ENCODE results near the gene AMN. TPM values are rescaled to one million over a fixed set of nuclear protein-coding genes. Genes with fewer than 3 reads are reported as not detected.

AMN gene
- polyA plus RNA-seq (2012; ENCODE audit: insufficient read length, low read depth): 0.50 TPM

DNA sequence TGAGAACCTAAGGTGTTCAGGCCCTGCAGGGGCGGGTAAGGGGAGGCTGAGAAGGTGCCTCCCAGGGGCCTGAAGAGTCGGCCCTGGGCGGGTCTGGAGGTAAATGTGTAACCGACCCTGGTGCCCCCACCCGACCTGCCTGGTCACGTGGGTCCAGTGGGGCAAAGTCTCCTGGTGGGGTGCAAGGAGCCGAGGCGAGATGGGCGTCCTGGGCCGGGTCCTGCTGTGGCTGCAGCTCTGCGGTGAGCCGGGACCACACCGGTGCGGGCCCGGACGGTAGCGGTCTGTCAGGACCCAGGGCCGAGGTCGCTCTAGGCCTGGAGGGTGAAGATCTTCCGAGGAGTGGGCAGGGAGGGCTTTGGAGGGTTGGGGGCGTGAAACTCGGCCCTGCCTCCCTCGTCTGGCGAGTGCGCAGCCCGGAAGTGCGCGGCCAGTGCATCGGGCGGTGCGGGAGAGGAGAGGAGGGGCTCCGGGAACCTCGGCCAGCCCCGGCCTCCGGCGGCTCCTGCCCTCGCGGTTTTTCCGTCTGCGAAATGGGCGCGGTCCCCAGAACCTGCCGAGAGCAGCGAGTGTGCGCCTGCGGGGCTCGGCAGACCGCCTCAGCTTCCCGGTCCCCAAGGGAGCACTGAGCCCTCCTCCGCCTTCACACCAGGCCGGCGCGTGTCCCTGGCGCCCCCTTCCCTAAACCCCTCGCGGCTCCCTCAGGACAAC is at the start of gene AMN:
TSS of gene AMN (plus strand) at position 174 of the 711 bp plus-strand sequence. CDS start at position 200, 26 bp downstream.
- TF ChIP-seq, protein P1, sequence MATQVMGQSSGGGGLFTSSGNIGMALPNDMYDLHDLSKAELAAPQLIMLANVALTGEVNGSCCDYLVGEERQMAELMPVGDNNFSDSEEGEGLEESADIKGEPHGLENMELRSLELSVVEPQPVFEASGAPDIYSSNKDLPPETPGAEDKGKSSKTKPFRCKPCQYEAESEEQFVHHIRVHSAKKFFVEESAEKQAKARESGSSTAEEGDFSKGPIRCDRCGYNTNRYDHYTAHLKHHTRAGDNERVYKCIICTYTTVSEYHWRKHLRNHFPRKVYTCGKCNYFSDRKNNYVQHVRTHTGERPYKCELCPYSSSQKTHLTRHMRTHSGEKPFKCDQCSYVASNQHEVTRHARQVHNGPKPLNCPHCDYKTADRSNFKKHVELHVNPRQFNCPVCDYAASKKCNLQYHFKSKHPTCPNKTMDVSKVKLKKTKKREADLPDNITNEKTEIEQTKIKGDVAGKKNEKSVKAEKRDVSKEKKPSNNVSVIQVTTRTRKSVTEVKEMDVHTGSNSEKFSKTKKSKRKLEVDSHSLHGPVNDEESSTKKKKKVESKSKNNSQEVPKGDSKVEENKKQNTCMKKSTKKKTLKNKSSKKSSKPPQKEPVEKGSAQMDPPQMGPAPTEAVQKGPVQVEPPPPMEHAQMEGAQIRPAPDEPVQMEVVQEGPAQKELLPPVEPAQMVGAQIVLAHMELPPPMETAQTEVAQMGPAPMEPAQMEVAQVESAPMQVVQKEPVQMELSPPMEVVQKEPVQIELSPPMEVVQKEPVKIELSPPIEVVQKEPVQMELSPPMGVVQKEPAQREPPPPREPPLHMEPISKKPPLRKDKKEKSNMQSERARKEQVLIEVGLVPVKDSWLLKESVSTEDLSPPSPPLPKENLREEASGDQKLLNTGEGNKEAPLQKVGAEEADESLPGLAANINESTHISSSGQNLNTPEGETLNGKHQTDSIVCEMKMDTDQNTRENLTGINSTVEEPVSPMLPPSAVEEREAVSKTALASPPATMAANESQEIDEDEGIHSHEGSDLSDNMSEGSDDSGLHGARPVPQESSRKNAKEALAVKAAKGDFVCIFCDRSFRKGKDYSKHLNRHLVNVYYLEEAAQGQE (IDR thresholded peaks at IDR 0.05; ENCODE audit: insufficient read depth in 1 of 2, low read depth in 2 of 2, low read length in 2 of 2): no peak
- TF ChIP-seq TAF1 (IDR thresholded peaks at IDR 0.05; ENCODE audit: borderline replicate concordance, insufficient read depth, low read length): no peak
- no peak for TF ChIP-seq FOXP2 (optimal IDR thresholded peaks at IDR 0.05; ENCODE audit: borderline replicate concordance, extremely low read depth, extremely low read length, insufficient read depth)
- no peak for TF ChIP-seq POLR2AphosphoS5 (IDR thresholded peaks at IDR 0.05; ENCODE audit: low read depth, low read length)
- no peak for TF ChIP-seq SIN3A (IDR thresholded peaks at IDR 0.05; ENCODE audit: borderline replicate concordance, insufficient read depth, low read length)

GRCh38 chr14:102873131-102873530 is 49.3 kb upstream of the AMN start:
- no peak for TF ChIP-seq SIN3A (IDR thresholded peaks at IDR 0.05; ENCODE audit: borderline replicate concordance, insufficient read depth, low read length)
- no peak for TF ChIP-seq TAF1 (IDR thresholded peaks at IDR 0.05; ENCODE audit: borderline replicate concordance, insufficient read depth, low read length)
- TF ChIP-seq POLR2AphosphoS5 (IDR thresholded peaks at IDR 0.05; ENCODE audit: low read depth, low read length): no peak

- no peak for TF ChIP-seq SIN3A (IDR thresholded peaks at IDR 0.05; ENCODE audit: borderline replicate concordance, insufficient read depth, low read length)
- TF ChIP-seq POLR2AphosphoS5 (IDR thresholded peaks at IDR 0.05; ENCODE audit: low read depth, low read length): no peak
- TF ChIP-seq TAF1 (IDR thresholded peaks at IDR 0.05; ENCODE audit: borderline replicate concordance, insufficient read depth, low read length): no peak
- TF ChIP-seq FOXP2 (optimal IDR thresholded peaks at IDR 0.05; ENCODE audit: borderline replicate concordance, extremely low read depth, extremely low read length, insufficient read depth): no peak
- TF ChIP-seq, protein P1 (IDR thresholded peaks at IDR 0.05; ENCODE audit: insufficient read depth in 1 of 2, low read depth in 2 of 2, low read length in 2 of 2): no peak
These were observed 48.9 kb upstream of the AMN start for GRCh38 chr14:102873546-102874061.

DNA sequence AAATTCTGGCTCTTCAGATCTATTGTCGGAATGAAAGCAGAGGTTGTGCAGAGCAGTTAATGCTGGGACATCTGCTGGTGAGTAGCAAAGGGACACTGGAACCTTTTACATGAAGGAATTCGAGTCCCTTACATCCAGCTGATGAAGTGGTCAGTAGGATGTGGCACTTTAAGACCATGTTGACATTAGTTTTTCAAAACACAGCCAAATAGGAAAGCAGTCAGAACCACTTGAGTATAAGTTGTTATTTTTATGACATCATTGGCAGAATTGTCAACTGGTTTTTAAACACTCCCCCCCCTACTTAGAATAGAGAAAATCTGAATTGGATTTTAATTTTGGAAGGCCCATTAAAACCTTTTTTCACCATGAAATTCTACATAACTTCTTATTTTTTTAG is 46.8 kb upstream of the AMN start:
- TF ChIP-seq POLR2AphosphoS5 (IDR thresholded peaks at IDR 0.05; ENCODE audit: low read depth, low read length) (no peak), TAF1 (IDR thresholded peaks at IDR 0.05; ENCODE audit: borderline replicate concordance, insufficient read depth, low read length) (no peak), FOXP2 (optimal IDR thresholded peaks at IDR 0.05; ENCODE audit: borderline replicate concordance, extremely low read depth, extremely low read length, insufficient read depth) (no peak), SIN3A (IDR thresholded peaks at IDR 0.05; ENCODE audit: borderline replicate concordance, insufficient read depth, low read length) (no peak)
- TF ChIP-seq, protein P1 (IDR thresholded peaks at IDR 0.05; ENCODE audit: insufficient read depth in 1 of 2, low read depth in 2 of 2, low read length in 2 of 2): no peak

DNA sequence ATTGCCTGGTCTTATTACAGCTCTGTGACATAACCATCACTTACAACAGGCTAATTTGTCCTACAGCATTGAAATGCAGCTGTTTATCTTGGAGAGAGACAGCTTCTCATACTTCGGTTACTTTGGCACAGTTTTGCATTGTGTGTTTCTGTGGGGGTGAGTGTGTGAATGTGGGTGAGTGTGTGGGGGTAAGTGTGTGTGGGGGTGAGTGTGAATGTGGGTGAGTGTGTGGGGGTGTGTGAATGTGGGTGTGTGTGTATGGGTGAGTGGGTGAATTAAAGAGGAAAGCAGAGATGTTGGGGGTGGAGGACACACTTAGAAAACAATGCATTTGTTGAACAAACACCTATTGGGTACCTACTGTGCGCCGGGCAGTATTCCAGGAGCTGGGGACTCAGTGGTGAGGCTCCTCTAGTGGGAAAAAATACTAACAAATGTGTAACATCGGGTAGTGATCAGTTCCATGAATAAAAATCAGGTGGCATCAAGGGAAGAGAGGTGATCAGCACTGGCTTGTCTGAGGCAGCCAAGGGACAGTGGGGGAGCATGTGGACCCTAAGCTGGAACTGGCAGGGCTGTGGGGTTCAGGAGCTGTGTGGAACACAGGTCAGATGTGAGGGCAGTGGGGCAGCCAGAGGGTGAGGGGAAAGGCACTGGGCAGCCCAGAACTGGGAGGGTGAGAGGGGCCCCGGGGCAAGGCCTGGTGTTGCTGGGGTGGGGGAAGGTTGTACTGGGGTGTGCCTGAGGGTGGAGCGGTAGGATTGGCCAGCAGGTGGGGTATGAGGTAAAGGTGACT is 44.1 kb upstream of the AMN start:
- TF ChIP-seq FOXP2 (optimal IDR thresholded peaks at IDR 0.05; ENCODE audit: borderline replicate concordance, extremely low read depth, extremely low read length, insufficient read depth) (no peak), SIN3A (IDR thresholded peaks at IDR 0.05; ENCODE audit: borderline replicate concordance, insufficient read depth, low read length) (no peak), POLR2AphosphoS5 (IDR thresholded peaks at IDR 0.05; ENCODE audit: low read depth, low read length) (no peak), TAF1 (IDR thresholded peaks at IDR 0.05; ENCODE audit: borderline replicate concordance, insufficient read depth, low read length) (no peak)
- TF ChIP-seq, protein P1 (IDR thresholded peaks at IDR 0.05; ENCODE audit: insufficient read depth in 1 of 2, low read depth in 2 of 2, low read length in 2 of 2): no peak

All from PFSK-1 (cell line).